GM23338 (cell line): ENCODE data around the gene CD9. TPM values are rescaled to one million over a fixed set of nuclear protein-coding genes. Genes with fewer than 3 reads are reported as not detected.
A peak's percentile ranks its signal among the peaks of the same experiment; 100 is the strongest.

Source experiments
- ATAC-seq: fragments of 200-7000 bp; cut with Tn5 transposase; 3 replicates; pipeline ENCODE4 v1.9.1; 2020
- DNase-seq: peaks from one replicate; pipeline ENCODE4 v3.0.0-alpha.2; 2015; ENCODE audit warnings: low spot score
- H2AFZ ChIP-seq: fragments of 200-600 bp; sonication (generic); 2 replicates; pipeline ENCODE4 v1.8.0; 2016; ENCODE audit warnings: antibody characterized with exemption, mild to moderate bottlenecking, moderate library complexity
- H3F3A ChIP-seq: fragments of 200-600 bp; sonication (generic); replicated peaks from 2 replicates; pipeline ENCODE4 v1.8.0; 2017; ENCODE audit warnings: antibody characterized with exemption, mixed run types, low read depth
- H3K27ac ChIP-seq: fragments of 200-600 bp; sonication (generic); 2 replicates; pipeline ENCODE4 v1.6.1; 2016; ENCODE audit warnings: low read depth
- H3K27me3 ChIP-seq: fragments of 200-600 bp; sonication (generic); 2 replicates; pipeline ENCODE4 v1.8.0; 2016; ENCODE audit warnings: mild to moderate bottlenecking, mixed run types, moderate library complexity; ENCODE audit not compliant: insufficient read depth
- H3K36me3 ChIP-seq: fragments of 200-600 bp; sonication (generic); 2 replicates; pipeline ENCODE4 v1.8.0; 2016; ENCODE audit warnings: mild to moderate bottlenecking; ENCODE audit not compliant: insufficient read depth
- H3K4me1 ChIP-seq: fragments of 200-600 bp; sonication (generic); 2 replicates; pipeline ENCODE4 v1.8.0; 2016; ENCODE audit warnings: mild to moderate bottlenecking, moderate library complexity; ENCODE audit not compliant: insufficient read depth
- H3K4me2 ChIP-seq: fragments of 200-600 bp; sonication (generic); 2 replicates; pipeline ENCODE4 v1.7.1; 2017; ENCODE audit warnings: mixed run types
- H3K4me3 ChIP-seq: fragments of 200-600 bp; sonication (generic); 2 replicates; pipeline ENCODE4 v1.6.1; 2016; ENCODE audit warnings: mixed run types
- H3K79me2 ChIP-seq: fragments of 200-600 bp; sonication (generic); replicated peaks from 2 replicates; pipeline ENCODE4 v1.8.0; 2017; ENCODE audit warnings: mild to moderate bottlenecking; ENCODE audit not compliant: insufficient read depth
- H3K9me2 ChIP-seq: fragments of 200-600 bp; sonication (generic); 2 replicates; pipeline ENCODE4 v1.8.0; 2017; ENCODE audit not compliant: insufficient read depth
- H4K20me1 ChIP-seq: fragments of 200-600 bp; sonication (generic); replicated peaks from 2 replicates; pipeline ENCODE4 v1.8.0; 2017; ENCODE audit warnings: mild to moderate bottlenecking; ENCODE audit not compliant: insufficient read depth
- H3K27ac Mint-ChIP-seq: 2 replicates; pipeline ENCODE4 v1.8.0; 2020; ENCODE audit warnings: inconsistent platforms, mild to moderate bottlenecking, moderate library complexity, mixed read lengths
- H3K27me3 Mint-ChIP-seq: 3 replicates; pipeline ENCODE4 v1.8.0; 2022; ENCODE audit warnings: low read depth, mild to moderate bottlenecking, moderate library complexity, mixed read lengths, inconsistent platforms; ENCODE audit not compliant: insufficient read depth, poor library complexity
- H3K36me3 Mint-ChIP-seq: 3 replicates; pipeline ENCODE4 v1.8.0; 2021; ENCODE audit warnings: low read depth, mild to moderate bottlenecking, inconsistent platforms, moderate library complexity, mixed read lengths
- H3K4me1 Mint-ChIP-seq: 3 replicates; pipeline ENCODE4 v1.8.0; 2020; ENCODE audit warnings: mild to moderate bottlenecking, inconsistent platforms, mixed read lengths
- H3K4me3 Mint-ChIP-seq: 3 replicates; pipeline ENCODE4 v1.8.0; 2021; ENCODE audit warnings: moderate library complexity, mild to moderate bottlenecking, inconsistent platforms, mixed read lengths
- H3K9me3 Mint-ChIP-seq: 3 replicates; pipeline ENCODE4 v1.8.0; 2020; ENCODE audit warnings: moderate library complexity, mild to moderate bottlenecking, inconsistent platforms, mixed read lengths
- CREB1 ChIP-seq: fragments of 250-450 bp; sonication (Bioruptor Pico); IDR thresholded peaks from 2 replicates; pipeline ENCODE4 v1.5.0; 2020; ENCODE audit warnings: low read depth, mild to moderate bottlenecking, moderate library complexity
- EZH2 ChIP-seq: fragments of 200-600 bp; sonication (generic); IDR thresholded peaks from one replicate; pipeline ENCODE4 v1.8.0; 2017; ENCODE audit warnings: antibody characterized with exemption, mild to moderate bottlenecking, low read depth; ENCODE audit not compliant: unreplicated experiment
- EZH2phosphoT487 ChIP-seq: fragments of 200-600 bp; sonication (generic); IDR thresholded peaks from one replicate; pipeline ENCODE4 v1.8.1; 2018; ENCODE audit warnings: antibody characterized with exemption; ENCODE audit not compliant: unreplicated experiment
- JUNB ChIP-seq: IDR thresholded peaks from one replicate; pipeline ENCODE4 v1.6.1; 2016; ENCODE audit warnings: antibody characterized with exemption; ENCODE audit not compliant: unreplicated experiment
- POLR2AphosphoS5 ChIP-seq: IDR thresholded peaks from 2 replicates; pipeline ENCODE4 v1.6.1; 2016; ENCODE audit warnings: antibody characterized with exemption, low read depth
- STAT1 ChIP-seq: IDR thresholded peaks from one replicate; pipeline ENCODE4 v1.6.1; 2016; ENCODE audit warnings: antibody characterized with exemption; ENCODE audit not compliant: unreplicated experiment
- ZNF462 ChIP-seq: fragments of 250-450 bp; sonication (Bioruptor Pico); IDR thresholded peaks from 2 replicates; pipeline ENCODE4 v1.5.0; 2020; ENCODE audit warnings: mild to moderate bottlenecking, moderate library complexity
- polyA plus RNA-seq: library from polyadenylated mRNA; unstranded; fragments of >200 nt; fragmentation: Nextera tagmentation; extraction: Ambion mirVana; gene quantifications from 2 replicates; pipeline ENCODE4 v1.2.1, GENCODE V29; 2016
- total RNA-seq: library from RNA; depleted of rRNA; stranded (reverse); fragments of >200 nt; shearing (Covaris generic); gene quantifications from 2 replicates; pipeline ENCODE4 v1.2.3, GENCODE V29; 2014
- TF ChIP-seq, protein P1 (sequence below): IDR thresholded peaks from 2 replicates; pipeline ENCODE4 v1.6.1; 2016; ENCODE audit warnings: antibody characterized with exemption
- TF ChIP-seq, protein P2 (sequence below): IDR thresholded peaks from one replicate; pipeline ENCODE4 v1.6.1; 2018; ENCODE audit warnings: antibody characterized with exemption; ENCODE audit not compliant: unreplicated experiment
- TF ChIP-seq, protein P3 (sequence below), 2 experiments: fragments of 200-600 bp in 1 of 2; sonication (generic) in 1 of 2; conservative IDR thresholded peaks; 2 replicates each; pipeline versions ENCODE4 v1.5.1 to v1.6.1; 2016 to 2017; ENCODE audit warnings: antibody characterized with exemption in 2 of 2, low read depth in 2 of 2, mild to moderate bottlenecking in 2 of 2, moderate library complexity in 1 of 2

CD9 gene
- total and polyA plus RNA-seq, 2 experiments from 2014 or later: 222 to 251 TPM

DNA sequence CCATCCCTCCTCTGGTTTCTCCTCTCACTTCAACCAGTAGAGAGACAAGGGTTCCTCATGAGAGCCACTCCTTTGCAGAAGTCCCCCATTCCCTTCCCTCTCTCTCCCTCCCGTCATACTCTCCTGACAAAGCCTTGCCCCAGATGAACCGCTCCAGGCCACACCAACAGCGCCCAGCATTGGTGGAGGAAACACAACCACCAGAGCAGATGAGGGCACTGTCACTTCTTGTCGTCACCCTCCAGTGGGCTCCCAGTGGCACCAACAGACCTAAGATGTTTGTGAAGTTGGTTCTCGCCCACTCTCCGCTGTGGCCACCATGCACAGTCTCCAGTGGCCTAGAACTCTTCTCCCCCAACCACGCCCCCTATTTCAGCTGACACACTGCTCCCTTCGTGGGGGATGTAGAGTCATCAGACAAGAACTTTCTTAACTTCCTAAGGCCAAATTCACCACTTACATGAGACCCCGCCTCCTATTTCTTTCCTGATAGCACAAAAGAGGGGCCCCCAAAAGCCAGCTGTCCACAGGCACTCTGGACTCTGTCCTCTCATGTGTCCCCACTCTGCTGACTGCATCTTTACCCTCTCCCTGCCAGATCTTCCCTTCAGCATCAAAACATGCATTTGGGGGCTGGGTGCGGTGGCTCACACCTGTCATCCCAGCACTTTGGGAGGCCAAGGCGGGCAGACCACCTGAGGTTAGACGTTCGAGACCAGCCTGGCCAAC lies 81.0 kb downstream of the CD9 start (continued):
- TF ChIP-seq ZNF462 (CRISPR knock-in tag) (no peak), CREB1 (CRISPR knock-in tag) (no peak), EZH2 (no peak)

GRCh38 chr12:6282453-6282840 lies 82.2 kb downstream of the CD9 start:
- H2AFZ ChIP-seq: 0 out of 2 replicates have a peak overlapping the region, but pooled peaks have one; percentile 78
- ATAC-seq: no peak
- Mint-ChIP-seq H3K27ac (no peak overlapping the region; the same call in 1 of the 2 replicates), H3K27me3 (peaks cover 24% of the 10 kb centered on the region), H3K9me3 (no peaks in the 10 kb centered on the region), H3K36me3 (no peaks in the 10 kb centered on the region; the same call in 2 of the 3 replicates), H3K4me3 (no peak overlapping the region; the same call in 2 of the 3 replicates), H3K4me1 (peaks cover 37% of the 10 kb centered on the region)
- no peaks in the 10 kb centered on the region for H4K20me1 ChIP-seq
- DNase-seq: no peak
- H3K27ac ChIP-seq: no peak overlapping the region
- no peaks in the 10 kb centered on the region for H3K27me3 ChIP-seq
- H3K4me1 ChIP-seq: peaks cover 23% of the 10 kb centered on the region
- 0 out of 2 replicates have a peak, but pooled peaks cover 7% of the 10 kb centered on the region for H3F3A ChIP-seq
- H3K4me3 ChIP-seq: no peak overlapping the region
- H3K79me2 ChIP-seq: no peaks in the 10 kb centered on the region
- no peaks in the 10 kb centered on the region for H3K9me2 ChIP-seq
- H3K36me3 ChIP-seq: no peaks in the 10 kb centered on the region
- H3K4me2 ChIP-seq: no peak overlapping the region
- TF ChIP-seq JUNB (no peak), POLR2AphosphoS5 (no peak), EZH2phosphoT487 (no peak), STAT1 (no peak)
- TF ChIP-seq, protein P1, sequence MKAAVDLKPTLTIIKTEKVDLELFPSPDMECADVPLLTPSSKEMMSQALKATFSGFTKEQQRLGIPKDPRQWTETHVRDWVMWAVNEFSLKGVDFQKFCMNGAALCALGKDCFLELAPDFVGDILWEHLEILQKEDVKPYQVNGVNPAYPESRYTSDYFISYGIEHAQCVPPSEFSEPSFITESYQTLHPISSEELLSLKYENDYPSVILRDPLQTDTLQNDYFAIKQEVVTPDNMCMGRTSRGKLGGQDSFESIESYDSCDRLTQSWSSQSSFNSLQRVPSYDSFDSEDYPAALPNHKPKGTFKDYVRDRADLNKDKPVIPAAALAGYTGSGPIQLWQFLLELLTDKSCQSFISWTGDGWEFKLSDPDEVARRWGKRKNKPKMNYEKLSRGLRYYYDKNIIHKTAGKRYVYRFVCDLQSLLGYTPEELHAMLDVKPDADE: no peak
- TF ChIP-seq, protein P2, sequence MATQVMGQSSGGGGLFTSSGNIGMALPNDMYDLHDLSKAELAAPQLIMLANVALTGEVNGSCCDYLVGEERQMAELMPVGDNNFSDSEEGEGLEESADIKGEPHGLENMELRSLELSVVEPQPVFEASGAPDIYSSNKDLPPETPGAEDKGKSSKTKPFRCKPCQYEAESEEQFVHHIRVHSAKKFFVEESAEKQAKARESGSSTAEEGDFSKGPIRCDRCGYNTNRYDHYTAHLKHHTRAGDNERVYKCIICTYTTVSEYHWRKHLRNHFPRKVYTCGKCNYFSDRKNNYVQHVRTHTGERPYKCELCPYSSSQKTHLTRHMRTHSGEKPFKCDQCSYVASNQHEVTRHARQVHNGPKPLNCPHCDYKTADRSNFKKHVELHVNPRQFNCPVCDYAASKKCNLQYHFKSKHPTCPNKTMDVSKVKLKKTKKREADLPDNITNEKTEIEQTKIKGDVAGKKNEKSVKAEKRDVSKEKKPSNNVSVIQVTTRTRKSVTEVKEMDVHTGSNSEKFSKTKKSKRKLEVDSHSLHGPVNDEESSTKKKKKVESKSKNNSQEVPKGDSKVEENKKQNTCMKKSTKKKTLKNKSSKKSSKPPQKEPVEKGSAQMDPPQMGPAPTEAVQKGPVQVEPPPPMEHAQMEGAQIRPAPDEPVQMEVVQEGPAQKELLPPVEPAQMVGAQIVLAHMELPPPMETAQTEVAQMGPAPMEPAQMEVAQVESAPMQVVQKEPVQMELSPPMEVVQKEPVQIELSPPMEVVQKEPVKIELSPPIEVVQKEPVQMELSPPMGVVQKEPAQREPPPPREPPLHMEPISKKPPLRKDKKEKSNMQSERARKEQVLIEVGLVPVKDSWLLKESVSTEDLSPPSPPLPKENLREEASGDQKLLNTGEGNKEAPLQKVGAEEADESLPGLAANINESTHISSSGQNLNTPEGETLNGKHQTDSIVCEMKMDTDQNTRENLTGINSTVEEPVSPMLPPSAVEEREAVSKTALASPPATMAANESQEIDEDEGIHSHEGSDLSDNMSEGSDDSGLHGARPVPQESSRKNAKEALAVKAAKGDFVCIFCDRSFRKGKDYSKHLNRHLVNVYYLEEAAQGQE: no peak
- TF ChIP-seq, protein P3, sequence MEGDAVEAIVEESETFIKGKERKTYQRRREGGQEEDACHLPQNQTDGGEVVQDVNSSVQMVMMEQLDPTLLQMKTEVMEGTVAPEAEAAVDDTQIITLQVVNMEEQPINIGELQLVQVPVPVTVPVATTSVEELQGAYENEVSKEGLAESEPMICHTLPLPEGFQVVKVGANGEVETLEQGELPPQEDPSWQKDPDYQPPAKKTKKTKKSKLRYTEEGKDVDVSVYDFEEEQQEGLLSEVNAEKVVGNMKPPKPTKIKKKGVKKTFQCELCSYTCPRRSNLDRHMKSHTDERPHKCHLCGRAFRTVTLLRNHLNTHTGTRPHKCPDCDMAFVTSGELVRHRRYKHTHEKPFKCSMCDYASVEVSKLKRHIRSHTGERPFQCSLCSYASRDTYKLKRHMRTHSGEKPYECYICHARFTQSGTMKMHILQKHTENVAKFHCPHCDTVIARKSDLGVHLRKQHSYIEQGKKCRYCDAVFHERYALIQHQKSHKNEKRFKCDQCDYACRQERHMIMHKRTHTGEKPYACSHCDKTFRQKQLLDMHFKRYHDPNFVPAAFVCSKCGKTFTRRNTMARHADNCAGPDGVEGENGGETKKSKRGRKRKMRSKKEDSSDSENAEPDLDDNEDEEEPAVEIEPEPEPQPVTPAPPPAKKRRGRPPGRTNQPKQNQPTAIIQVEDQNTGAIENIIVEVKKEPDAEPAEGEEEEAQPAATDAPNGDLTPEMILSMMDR (conservative IDR thresholded peaks at IDR 0.05; ENCODE audit: low read depth in 2 of 2): no peak
